H1 (cell line): ENCODE measurements around the gene TMEM151B. TPM values are rescaled to one million over a fixed set of nuclear protein-coding genes. Genes with fewer than 3 reads are reported as not detected.

ENCODE experiments used
- CTCF ChIA-PET: fragments of 300-600 bp; sonication (Branson Sonifier 250); formaldehyde crosslinking; loops from one replicate; lab custom pipeline; 2021; ENCODE audit not compliant: partially characterized antibody; lab: Charles Lee
- POLR2A ChIA-PET: fragments of 300-600 bp; sonication (Branson Sonifier 250); formaldehyde crosslinking; loops from one replicate; lab custom pipeline; 2021; ENCODE audit warnings: inconsistent platforms; ENCODE audit not compliant: partially characterized antibody; lab: Charles Lee
- DNase-seq, 2 experiments: peaks; one replicate each; pipeline versions ENCODE4 v3.0.0 to v3.0.0-alpha.2; 2010 to 2022; ENCODE audit warnings: low spot score in 2 of 2, low read depth in 1 of 2, mixed read lengths in 1 of 2
- FAIRE-seq: peaks from 2 replicates; lab custom pipeline; 2011; peaks lifted over from hg19 to GRCh38; lab: Jason Lieb, UNC
- H2AFZ ChIP-seq: 2 replicates; pipeline ENCODE4 v1.8.1; 2012; ENCODE audit warnings: low read length, inconsistent platforms
- H2AK5ac ChIP-seq: 2 replicates; pipeline ENCODE4 v1.6.1; 2013; ENCODE audit warnings: low read depth, low read length
- H2BK120ac ChIP-seq: replicated peaks from 2 replicates; pipeline ENCODE3; 2013; ENCODE audit warnings: low read depth, low read length, inconsistent platforms
- H2BK12ac ChIP-seq: 2 replicates; pipeline ENCODE4 v1.6.1; 2013; ENCODE audit warnings: low read depth, low read length
- H2BK15ac ChIP-seq: 2 replicates; pipeline ENCODE4 v1.6.1; 2013; ENCODE audit warnings: low read length
- H2BK20ac ChIP-seq: 2 replicates; pipeline ENCODE4 v1.6.1; 2013; ENCODE audit warnings: low read length
- H2BK5ac ChIP-seq: 2 replicates; pipeline ENCODE4 v1.6.1; 2013; ENCODE audit warnings: low read depth, low read length
- H3K14ac ChIP-seq: 2 replicates; pipeline ENCODE4 v1.6.1; 2013; ENCODE audit warnings: inconsistent platforms; ENCODE audit not compliant: insufficient read length
- H3K18ac ChIP-seq: 2 replicates; pipeline ENCODE4 v1.6.1; 2013; ENCODE audit warnings: low read length; ENCODE audit errors: extremely low read depth
- H3K23ac ChIP-seq: 2 replicates; pipeline ENCODE4 v1.6.1; 2013; ENCODE audit warnings: inconsistent platforms; ENCODE audit not compliant: insufficient read length
- H3K23me2 ChIP-seq: 2 replicates; pipeline ENCODE4 v1.6.1; 2013; ENCODE audit warnings: low read depth, low read length
- H3K27ac ChIP-seq: 2 replicates; pipeline ENCODE4 v1.6.1; 2011; ENCODE audit warnings: low read depth, low read length, inconsistent platforms
- H3K27me3 ChIP-seq, 4 experiments: replicated peaks in 1 of 4; 1 replicate in 1 of 4; 2 replicates in 3 of 4; pipeline versions ENCODE4 v1.6.1 to v1.8.1; 2011 to 2013; ENCODE audit warnings: low read length in 3 of 4, mild to moderate bottlenecking in 3 of 4, inconsistent platforms in 2 of 4, mixed read lengths in 2 of 4, moderate library complexity in 1 of 4; ENCODE audit not compliant: control insufficient read depth in 3 of 4, insufficient read depth in 3 of 4; ENCODE audit errors: extremely low read depth in 1 of 4
- H3K36me3 ChIP-seq, 4 experiments: 2 replicates each; pipeline versions ENCODE4 v1.6.1 to v1.8.1; 2011 to 2013; ENCODE audit warnings: mild to moderate bottlenecking in 4 of 4, low read length in 3 of 4, moderate library complexity in 2 of 4, control low read depth in 1 of 4, inconsistent platforms in 1 of 4; ENCODE audit not compliant: insufficient read depth in 4 of 4, control insufficient read depth in 2 of 4
- H3K4ac ChIP-seq: replicated peaks from 2 replicates; pipeline ENCODE3; 2013; ENCODE audit warnings: low read length, low read depth, mixed read lengths, inconsistent platforms; ENCODE audit not compliant: insufficient read length
- H3K4me1 ChIP-seq, 4 experiments: replicated peaks in 1 of 4; 1 replicate in 1 of 4; 2 replicates in 3 of 4; pipeline versions ENCODE4 v1.6.1 to v1.8.1; 2011 to 2013; ENCODE audit warnings: low read length in 3 of 4, inconsistent platforms in 2 of 4, mixed read lengths in 1 of 4; ENCODE audit not compliant: insufficient read depth in 4 of 4, control insufficient read depth in 3 of 4
- H3K4me2 ChIP-seq, 2 experiments: 2 replicates each; pipeline versions ENCODE4 v1.6.1 to v1.8.1; 2011 to 2013; ENCODE audit warnings: low read depth in 2 of 2, low read length in 2 of 2, control low read depth in 1 of 2, inconsistent platforms in 1 of 2, mild to moderate bottlenecking in 1 of 2; ENCODE audit not compliant: insufficient read depth in 1 of 2
- H3K4me3 ChIP-seq, 4 experiments: fragments of 200-600, 300-600 bp in 1 of 4; sonication (generic), shearing (Covaris generic), sonication (Bioruptor Twin) in 1 of 4; 2 replicates each; pipeline versions ENCODE4 v1.5.1 to v1.8.1; 2011 to 2016; ENCODE audit warnings: low read length in 4 of 4, low read depth in 3 of 4, control low read depth in 2 of 4, inconsistent platforms in 2 of 4, mild to moderate bottlenecking in 2 of 4, mixed read lengths in 1 of 4, moderate library complexity in 1 of 4; ENCODE audit not compliant: insufficient read depth in 2 of 4; ENCODE audit errors: extremely low read depth in 1 of 4
- H3K56ac ChIP-seq: replicated peaks from 2 replicates; pipeline ENCODE3; 2013; ENCODE audit warnings: low read depth, mild to moderate bottlenecking, mixed read lengths, low read length, inconsistent platforms; ENCODE audit not compliant: insufficient read length
- H3K79me1 ChIP-seq: 2 replicates; pipeline ENCODE4 v1.6.1; 2013; ENCODE audit warnings: low read depth, low read length, control low read depth
- H3K79me2 ChIP-seq, 2 experiments: 2 replicates each; pipeline versions ENCODE4 v1.6.1 to v1.8.1; 2012 to 2013; ENCODE audit warnings: low read length in 2 of 2, mild to moderate bottlenecking in 2 of 2, inconsistent platforms in 1 of 2; ENCODE audit not compliant: insufficient read depth in 2 of 2, control insufficient read depth in 1 of 2
- H3K9ac ChIP-seq, 4 experiments: replicated peaks in 1 of 4; 1 replicate in 1 of 4; 2 replicates in 3 of 4; pipeline versions ENCODE4 v1.6.1 to v1.8.1; 2011 to 2013; ENCODE audit warnings: low read depth in 3 of 4, low read length in 3 of 4, control low read depth in 2 of 4, mild to moderate bottlenecking in 2 of 4, moderate library complexity in 2 of 4, inconsistent platforms in 1 of 4; ENCODE audit errors: extremely low read depth in 1 of 4
- H3K9me3 ChIP-seq, 2 experiments: 2 replicates each; pipeline versions ENCODE4 v1.6.1 to v1.8.1; 2012 to 2013; ENCODE audit warnings: mild to moderate bottlenecking in 2 of 2, moderate library complexity in 2 of 2, control low read depth in 1 of 2, inconsistent platforms in 1 of 2, low read depth in 1 of 2, low read length in 1 of 2, mixed read lengths in 1 of 2; ENCODE audit not compliant: insufficient read depth in 2 of 2
- H4K20me1 ChIP-seq, 2 experiments: replicated peaks in 1 of 2; 2 replicates each; pipeline versions ENCODE3 to v1.8.1; 2011 to 2013; ENCODE audit warnings: inconsistent platforms in 2 of 2, low read length in 2 of 2, mild to moderate bottlenecking in 1 of 2; ENCODE audit not compliant: insufficient read depth in 2 of 2, control insufficient read depth in 1 of 2
- H4K5ac ChIP-seq: 2 replicates; pipeline ENCODE4 v1.6.1; 2013; ENCODE audit warnings: low read length, low read depth, mixed read lengths, inconsistent platforms; ENCODE audit not compliant: insufficient read length
- H4K8ac ChIP-seq: 2 replicates; pipeline ENCODE4 v1.8.0; 2013; ENCODE audit warnings: mild to moderate bottlenecking, moderate library complexity, low read length, inconsistent platforms; ENCODE audit not compliant: insufficient read depth; ENCODE audit errors: extremely low read depth
- H4K91ac ChIP-seq: replicated peaks from 2 replicates; pipeline ENCODE3; 2013; ENCODE audit warnings: low read length, mixed read lengths, inconsistent platforms; ENCODE audit not compliant: insufficient read length
- BRCA1 ChIP-seq: IDR thresholded peaks from 2 replicates; pipeline ENCODE4 v1.6.1; 2012; ENCODE audit warnings: low read depth, low read length, improper control_type of control experiment
- CHD1 ChIP-seq: IDR thresholded peaks from 2 replicates; pipeline ENCODE4 v1.6.1; 2012; ENCODE audit warnings: low read depth, low read length, improper control_type of control experiment
- HDAC2 ChIP-seq, 2 experiments: fragments of 300-600 bp in 1 of 2; sonication (generic) in 1 of 2; IDR thresholded peaks; 2 replicates each; pipeline ENCODE4 v1.6.1; 2011 to 2012; ENCODE audit warnings: low read depth in 2 of 2, low read length in 2 of 2, mild to moderate bottlenecking in 2 of 2, moderate library complexity in 2 of 2, borderline replicate concordance in 1 of 2, inconsistent platforms in 1 of 2
- SUZ12 ChIP-seq: fragments of 200-600 bp; sonication (generic); IDR thresholded peaks from 2 replicates; pipeline ENCODE4 v1.6.1; 2012; ENCODE audit warnings: mild to moderate bottlenecking, inconsistent platforms, low read length, moderate library complexity, mixed read lengths
- TCF12 ChIP-seq: IDR thresholded peaks from 2 replicates; pipeline ENCODE4 v1.6.1; 2011; ENCODE audit warnings: low read depth, mild to moderate bottlenecking, low read length
- USF2 ChIP-seq: IDR thresholded peaks from 2 replicates; pipeline ENCODE4 v1.6.1; 2011; ENCODE audit warnings: low read length, improper control_type of control experiment
- YY1 ChIP-seq: IDR thresholded peaks from 2 replicates; pipeline ENCODE4 v1.6.1; 2011; ENCODE audit warnings: low read depth, mild to moderate bottlenecking, low read length
- WGBS, 2 experiments: shearing (Covaris generic) in 1 of 2; methylation state at CpG; one replicate each; pipeline versions ENCODE4 v1.1.6 to v1.1.7; 2013 to 2015; ENCODE audit warnings: low lambda C conversion rate in 2 of 2, mixed read lengths in 2 of 2, inconsistent platforms in 1 of 2, low coverage in 1 of 2, missing lambda C conversion rate in 1 of 2; ENCODE audit not compliant: insufficient replicate concordance in 2 of 2, insufficient coverage in 1 of 2, insufficient read length in 1 of 2; ENCODE audit errors: extremely low coverage in 1 of 2, missing lambda C conversion rate in 1 of 2; 5-methylcytosine and 5-hydroxymethylcytosine counted together
- polyA plus RNA-seq, 7 experiments: library from polyadenylated mRNA; depleted of rRNA in 3 of 7; stranded (reverse) in 5 of 7; unstranded in 2 of 7; fragments of >200 nt in 5 of 7; fragments of 200-250 nt in 2 of 7; gene quantifications; 1 replicate in 5 of 7; 2 replicates in 1 of 7; 4 replicates in 1 of 7; pipeline versions ENCODE4 v1.2.1 to v1.2.3, GENCODE V29; 2011 to 2013; ENCODE audit warnings: missing spikeins in 2 of 7, mixed read lengths in 2 of 7
- total RNA-seq: library from RNA; stranded (reverse); fragmentation: NEBNext Ultra II Directional; extraction: Animal tissue kit (Norgen Biotek cat#: 25700); gene quantifications from 2 replicates; pipeline ENCODE4 v1.2.1, GENCODE V29; 2021

The TMEM151B gene
- total and polyA plus RNA-seq, 2 of the 8 experiments (the other 6 are each of a cell fraction or from before 2014, with no cell fraction given) = 8.0 to 15.5 TPM

GRCh38 chr6:44333942-44334341 lies 63.7 kb downstream of the TMEM151B start:
- WGBS, 2 experiments = 95% methylated on average over 5 of the region's 5 CpGs; no CpG with 5 or more reads in 1 of the 2 experiments
- no peak for FAIRE-seq
- POLR2A ChIA-PET = interaction anchor here (1.0 to 8.4 kb wide), 2 partner anchors 21 to 79 kb away, joined by 3 to 41 read pairs; partner anchors contain the start of genes AARS2 and SLC35B2

More at GRCh38 chr6:44333942-44334341, 63.7 kb downstream of the TMEM151B start:
- no peak overlapping the region for H3K23ac ChIP-seq
- H3K9me3 ChIP-seq = no peaks in the 10 kb centered on the region
- TF ChIP-seq HDAC2 (IDR thresholded peaks at IDR 0.05; ENCODE audit: borderline replicate concordance in 1 of 2, low read depth in 2 of 2, low read length in 2 of 2) = no peak
- TF ChIP-seq SUZ12 = no peak
- no peak for TF ChIP-seq BRCA1
- no peak for TF ChIP-seq USF2
- no peak for TF ChIP-seq TCF12
- no peak for TF ChIP-seq CHD1
- TF ChIP-seq YY1 = no peak
- no peak overlapping the region for H3K4ac ChIP-seq
- H4K20me1 ChIP-seq = no peaks in the 10 kb centered on the region
- H3K4me1 ChIP-seq = peaks cover under 1 to 5% (median 1%) of the 10 kb centered on the region in 4 experiments; a peak in 4 of 7 replicates
- H4K8ac ChIP-seq = no peak overlapping the region
- H2AK5ac ChIP-seq = no peak overlapping the region
- no peak overlapping the region for H2BK5ac ChIP-seq
- H3K18ac ChIP-seq = no peak overlapping the region
- no peak overlapping the region for H3K4me3 ChIP-seq
- H2AFZ ChIP-seq = no peak overlapping the region
- no peak overlapping the region for H4K5ac ChIP-seq
- H3K27me3 ChIP-seq = no peaks in the 10 kb centered on the region; a peak in 1 of 7 replicates
- H4K91ac ChIP-seq = no peak overlapping the region
- no peak overlapping the region for H3K27ac ChIP-seq
- H2BK15ac ChIP-seq = peak overlapping the region; percentile 65; the same call in 1 of the 2 replicates
- no peak overlapping the region for H3K56ac ChIP-seq
- H3K23me2 ChIP-seq = no peaks in the 10 kb centered on the region
- 0 out of 2 replicates have a peak overlapping the region, but pooled peaks have one; percentile 43 for H2BK20ac ChIP-seq
- H3K9ac ChIP-seq = no peak overlapping the region
- peak overlapping the region; percentile 4; the same call in 1 of the 2 replicates for H2BK12ac ChIP-seq
- no peaks in the 10 kb centered on the region for H3K79me1 ChIP-seq
- no peak overlapping the region for H3K4me2 ChIP-seq
- no peak overlapping the region for H2BK120ac ChIP-seq
- H3K36me3 ChIP-seq = no peaks in the 10 kb centered on the region
- CTCF ChIA-PET = interaction anchor here (1.4 to 10.2 kb wide), 8 partner anchors 10 to 176 kb away, joined by 3 to 153 read pairs (median 5); partner anchors contain the start of genes AARS2, CAPN11 and TMEM151B
- no peaks in the 10 kb centered on the region for H3K79me2 ChIP-seq
- no peak overlapping the region for H3K14ac ChIP-seq
- no peak for DNase-seq
